GM12872 (cell line): ENCODE results near the gene ITGB3.

Experiments used
- TF ChIP-seq, protein P1 (sequence below): IDR thresholded peaks from 3 replicates; pipeline ENCODE4 v1.5.1; 2011; ENCODE audit warnings: low read depth, mild to moderate bottlenecking, low read length, moderate library complexity; ENCODE audit not compliant: insufficient read depth

ITGB3 gene

DNA sequence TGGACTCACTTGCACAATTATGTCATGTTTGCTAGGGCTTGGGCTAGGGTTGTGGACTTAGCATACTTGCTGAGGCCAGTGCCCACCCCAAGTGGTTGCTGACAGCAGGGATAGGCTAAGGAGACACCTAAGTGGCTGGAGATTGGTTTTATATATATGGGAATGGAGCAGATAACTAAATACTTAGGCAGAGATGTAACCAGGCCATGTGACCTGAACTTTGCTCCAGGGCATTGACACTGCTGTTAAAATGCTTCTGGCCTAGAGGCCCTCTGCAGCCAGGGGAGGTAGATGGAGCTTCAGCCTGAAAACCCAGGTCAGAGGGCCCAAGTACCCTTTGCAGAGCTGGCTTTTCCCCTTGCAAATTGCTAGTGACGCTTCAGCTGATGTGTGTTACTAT lies 1.4 kb upstream of the ITGB3 start:
- TF ChIP-seq, protein P1, sequence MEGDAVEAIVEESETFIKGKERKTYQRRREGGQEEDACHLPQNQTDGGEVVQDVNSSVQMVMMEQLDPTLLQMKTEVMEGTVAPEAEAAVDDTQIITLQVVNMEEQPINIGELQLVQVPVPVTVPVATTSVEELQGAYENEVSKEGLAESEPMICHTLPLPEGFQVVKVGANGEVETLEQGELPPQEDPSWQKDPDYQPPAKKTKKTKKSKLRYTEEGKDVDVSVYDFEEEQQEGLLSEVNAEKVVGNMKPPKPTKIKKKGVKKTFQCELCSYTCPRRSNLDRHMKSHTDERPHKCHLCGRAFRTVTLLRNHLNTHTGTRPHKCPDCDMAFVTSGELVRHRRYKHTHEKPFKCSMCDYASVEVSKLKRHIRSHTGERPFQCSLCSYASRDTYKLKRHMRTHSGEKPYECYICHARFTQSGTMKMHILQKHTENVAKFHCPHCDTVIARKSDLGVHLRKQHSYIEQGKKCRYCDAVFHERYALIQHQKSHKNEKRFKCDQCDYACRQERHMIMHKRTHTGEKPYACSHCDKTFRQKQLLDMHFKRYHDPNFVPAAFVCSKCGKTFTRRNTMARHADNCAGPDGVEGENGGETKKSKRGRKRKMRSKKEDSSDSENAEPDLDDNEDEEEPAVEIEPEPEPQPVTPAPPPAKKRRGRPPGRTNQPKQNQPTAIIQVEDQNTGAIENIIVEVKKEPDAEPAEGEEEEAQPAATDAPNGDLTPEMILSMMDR, result no peak

DNA sequence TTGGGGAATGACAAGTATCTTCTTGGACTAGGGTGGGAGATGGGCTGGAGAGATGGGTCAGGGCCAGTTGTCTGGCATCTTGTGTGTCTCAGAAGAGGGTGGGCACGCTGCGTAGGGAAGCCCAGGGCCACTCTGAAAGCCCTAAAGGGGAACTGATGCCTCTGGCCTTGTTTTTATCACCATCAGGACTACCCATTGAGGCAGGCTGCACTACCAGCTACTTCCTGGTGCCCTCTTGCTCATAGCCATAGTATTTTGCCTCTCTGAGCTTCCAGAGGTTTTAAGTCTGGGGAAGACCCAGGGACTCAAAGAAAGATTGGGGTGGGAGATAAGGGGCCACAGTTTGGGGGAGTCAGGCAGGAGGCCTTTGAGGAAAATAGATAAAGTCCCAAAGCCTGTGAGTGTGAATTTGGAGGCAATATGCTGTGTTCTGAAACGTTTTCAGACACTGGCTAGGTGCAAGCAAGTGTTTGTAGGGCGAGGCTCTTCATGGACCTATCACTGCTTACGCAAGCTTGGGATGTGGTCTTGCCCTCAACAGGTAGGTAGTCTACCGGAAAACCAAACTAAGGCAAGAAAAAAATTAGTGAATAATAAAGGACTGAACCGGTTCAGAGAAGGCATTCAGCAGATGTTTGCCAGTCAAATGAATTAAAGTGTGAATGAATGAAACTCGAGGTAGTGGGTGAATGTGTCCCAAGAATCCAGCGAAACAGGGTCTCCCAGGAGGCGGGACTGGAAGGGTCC lies 688 bp upstream of the ITGB3 start:
- TF ChIP-seq, protein P1, result peak; percentile 12; the same call in 1 of the 3 replicates

DNA sequence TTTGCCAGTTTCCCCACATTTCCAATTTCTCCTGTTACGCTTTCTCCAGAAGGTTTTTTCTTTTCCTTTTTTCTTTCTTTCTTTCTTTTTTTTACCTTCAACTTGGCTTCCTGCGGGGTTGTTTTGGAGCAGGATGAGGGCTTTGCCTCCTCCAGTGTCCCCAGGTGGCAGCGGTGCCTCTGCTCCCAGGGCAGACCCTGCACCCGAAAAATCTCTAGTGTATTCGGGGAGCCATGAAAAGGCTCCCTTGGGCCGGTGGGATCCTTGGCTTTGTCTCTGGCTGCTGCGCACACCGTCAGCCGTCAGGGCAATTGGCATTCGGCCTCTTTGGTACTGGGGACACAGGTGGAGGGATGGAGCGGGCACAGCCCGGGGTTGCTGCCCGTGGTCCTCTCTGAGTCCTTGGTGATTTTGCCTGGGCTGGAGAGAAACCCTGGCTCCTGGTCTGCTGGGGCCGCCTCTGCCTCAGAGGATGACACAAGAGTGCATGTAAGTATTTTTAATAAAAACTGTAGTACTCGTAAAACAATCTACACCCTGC lies 846 bp downstream of the ITGB3 start:
- TF ChIP-seq, protein P1, result no peak

DNA sequence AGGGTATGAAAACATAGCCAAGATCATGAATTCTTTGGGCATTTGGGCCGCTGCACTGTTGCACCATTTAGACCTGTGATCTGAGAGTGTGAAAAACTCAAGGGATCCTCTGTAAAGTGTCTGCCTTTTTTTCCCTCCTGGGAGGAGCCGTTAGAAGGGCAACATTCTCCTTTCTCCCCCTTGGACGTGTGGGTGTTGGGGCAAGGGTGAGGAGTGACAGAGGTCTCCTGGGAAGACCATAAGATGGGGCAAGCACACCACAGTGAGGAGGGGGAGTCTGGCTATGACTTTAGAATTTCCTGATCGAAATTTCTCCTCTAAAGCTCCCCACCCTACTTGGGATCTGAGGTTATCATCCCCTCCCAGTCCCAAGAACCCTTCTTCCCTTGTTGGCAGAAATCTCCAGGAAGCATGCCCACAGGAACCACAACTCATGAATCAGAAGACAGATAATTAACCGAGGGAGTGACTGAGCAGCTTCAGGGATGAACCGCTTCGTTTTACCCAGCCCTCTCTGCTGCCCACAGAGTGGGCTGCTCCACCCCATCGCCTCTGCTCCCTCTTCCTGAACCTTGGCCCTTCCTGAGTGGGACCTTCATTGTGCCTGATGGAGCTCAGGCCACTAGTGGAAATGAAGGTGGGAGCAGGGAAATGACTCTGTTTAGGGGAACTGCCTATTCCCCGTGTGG lies 4.2 kb downstream of the ITGB3 start:
- TF ChIP-seq, protein P1, result no peak

DNA sequence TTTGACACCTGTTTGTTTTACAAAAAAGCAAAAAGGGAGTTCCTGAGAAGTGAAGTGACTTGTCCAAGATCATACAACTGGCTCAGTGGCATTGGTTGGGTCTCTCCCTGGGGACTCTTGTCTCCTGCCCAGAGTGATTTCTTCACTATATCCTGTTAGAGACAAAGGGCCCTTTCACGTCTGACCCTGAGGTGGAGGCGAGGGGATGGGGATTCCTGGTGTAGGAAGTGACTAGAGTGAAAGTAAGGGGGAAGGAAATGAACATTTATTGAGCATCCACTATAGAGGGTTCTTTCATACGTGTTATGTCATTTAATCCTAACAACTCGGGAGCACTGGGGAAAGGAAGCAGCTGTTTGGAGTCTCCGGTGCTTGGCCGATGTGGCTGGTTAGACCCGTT lies 9.0 kb downstream of the ITGB3 start:
- TF ChIP-seq, protein P1, result no peak

DNA sequence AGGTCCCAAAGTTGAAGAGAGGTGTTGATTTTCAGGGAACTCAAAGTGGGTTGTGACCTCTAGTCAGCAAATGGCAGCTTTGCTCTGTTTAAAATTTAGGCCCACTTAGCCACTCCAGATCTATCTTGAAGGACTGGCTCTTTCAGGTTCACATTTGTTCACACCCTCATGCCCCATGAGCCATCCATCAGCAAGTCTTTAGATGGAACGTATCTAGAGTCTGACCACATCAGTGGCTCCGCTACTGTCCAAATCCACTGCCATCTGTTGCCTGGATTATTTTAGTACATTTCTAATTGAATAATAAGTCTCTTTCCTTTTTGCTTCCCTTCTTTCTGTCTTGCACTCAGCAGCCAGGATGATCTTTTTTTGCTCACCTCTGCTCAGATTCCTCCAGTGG lies 10.5 kb downstream of the ITGB3 start:
- TF ChIP-seq, protein P1, result no peak

DNA sequence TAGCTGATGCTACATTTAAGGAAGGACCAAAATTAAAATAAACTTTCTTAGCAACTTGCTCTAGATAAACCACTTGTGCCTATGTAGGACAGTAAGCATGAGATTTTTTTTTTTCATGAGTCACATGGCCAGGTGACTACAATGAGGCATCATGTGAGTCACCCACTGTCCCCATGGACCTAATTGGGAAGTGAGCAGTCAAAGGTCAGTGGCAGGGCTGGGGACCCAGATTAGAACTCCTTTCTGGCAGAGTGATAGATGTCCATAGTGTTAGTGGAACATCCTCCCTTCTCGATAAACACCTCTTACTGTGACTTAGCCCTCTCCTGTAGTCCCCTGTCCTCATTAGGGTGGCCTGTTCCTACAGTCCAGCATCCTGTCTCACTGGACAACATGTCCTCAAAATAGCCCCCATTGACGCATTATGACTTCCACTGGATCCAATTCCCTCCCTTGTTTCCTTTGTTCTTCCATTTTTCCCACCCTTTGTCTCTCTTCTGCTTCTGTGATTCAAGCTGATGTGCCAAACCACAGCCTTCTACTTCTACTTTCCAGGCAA lies 12.4 kb downstream of the ITGB3 start:
- TF ChIP-seq, protein P1, result no peak
